SH-SY5Y (cell line): ENCODE results near the gene CDK18.

Experiments
- GATA2 ChIP-seq: IDR thresholded peaks from 2 replicates; pipeline ENCODE4 v1.6.1; 2011; ENCODE audit warnings: mild to moderate bottlenecking, low read depth, low read length
- GATA3 ChIP-seq: IDR thresholded peaks from 2 replicates; pipeline ENCODE4 v1.6.1; 2011; ENCODE audit warnings: low read depth, mild to moderate bottlenecking, low read length, moderate library complexity

DNA sequence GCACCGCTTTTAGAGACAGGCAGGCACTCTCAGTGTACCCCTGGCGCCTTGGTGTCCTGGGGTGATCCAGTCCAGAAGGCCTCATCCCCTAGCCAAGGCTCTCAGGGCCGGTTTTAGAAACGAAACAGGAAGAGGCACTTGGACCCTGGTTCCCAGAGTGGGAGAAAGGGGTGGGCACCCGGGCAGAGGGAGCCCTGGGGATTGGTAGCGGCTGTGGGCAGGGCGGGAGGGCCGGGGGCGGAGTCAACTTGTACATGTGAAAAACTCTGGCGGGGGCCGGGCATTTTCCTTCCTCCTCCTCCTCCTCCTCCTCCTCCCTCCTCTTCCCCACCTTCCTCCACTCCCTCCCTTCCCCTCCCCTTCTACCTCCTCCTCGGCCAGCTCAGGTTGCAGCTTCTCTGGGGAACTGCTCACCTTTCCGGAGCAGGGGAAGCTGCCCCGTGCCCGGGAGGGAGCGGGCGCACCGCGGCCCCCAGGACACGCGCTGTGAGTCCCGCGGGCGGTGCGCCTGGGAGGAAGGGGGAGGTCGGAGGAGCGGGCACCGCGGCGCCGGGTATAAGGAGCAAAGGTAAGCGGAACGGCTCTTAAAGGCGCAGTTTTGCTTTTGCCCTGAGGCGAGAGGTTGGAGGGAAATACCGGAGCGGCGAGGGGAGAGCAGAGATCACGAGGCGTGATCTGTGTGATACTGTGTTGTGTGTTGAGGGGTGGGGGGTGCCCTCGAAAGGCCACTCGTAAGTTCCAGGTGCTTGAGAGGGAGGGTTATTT lies at the start of gene CDK18:
- TF ChIP-seq GATA2 (no peak), GATA3 (no peak)
